Neural cell (in vitro differentiated cells): ENCODE measurements around the gene NCBP2L.

Experiments
- EZH2 ChIP-seq: fragments of 200-600, 300-800 bp; shearing (Covaris generic), sonication (generic); IDR thresholded peaks from 2 replicates; pipeline ENCODE4 v1.6.1; 2014; ENCODE audit warnings: antibody characterized with exemption, low read length, borderline replicate concordance, mild to moderate bottlenecking; ENCODE audit not compliant: insufficient read depth, poor library complexity, severe bottlenecking
- POLR2AphosphoS5 ChIP-seq: IDR thresholded peaks from 2 replicates; pipeline ENCODE4 v1.6.1; 2012
- TAF1 ChIP-seq: IDR thresholded peaks from 2 replicates; pipeline ENCODE4 v1.6.1; 2012; ENCODE audit warnings: low read depth

- TF ChIP-seq POLR2AphosphoS5 (no peak), TAF1 (no peak), EZH2 (no peak)
Observed at GRCh38 chrX:107753187-107753586, 24.3 kb upstream of the NCBP2L start.
